ENCODE results near the gene CLHC1.

Gene CLHC1

DNA sequence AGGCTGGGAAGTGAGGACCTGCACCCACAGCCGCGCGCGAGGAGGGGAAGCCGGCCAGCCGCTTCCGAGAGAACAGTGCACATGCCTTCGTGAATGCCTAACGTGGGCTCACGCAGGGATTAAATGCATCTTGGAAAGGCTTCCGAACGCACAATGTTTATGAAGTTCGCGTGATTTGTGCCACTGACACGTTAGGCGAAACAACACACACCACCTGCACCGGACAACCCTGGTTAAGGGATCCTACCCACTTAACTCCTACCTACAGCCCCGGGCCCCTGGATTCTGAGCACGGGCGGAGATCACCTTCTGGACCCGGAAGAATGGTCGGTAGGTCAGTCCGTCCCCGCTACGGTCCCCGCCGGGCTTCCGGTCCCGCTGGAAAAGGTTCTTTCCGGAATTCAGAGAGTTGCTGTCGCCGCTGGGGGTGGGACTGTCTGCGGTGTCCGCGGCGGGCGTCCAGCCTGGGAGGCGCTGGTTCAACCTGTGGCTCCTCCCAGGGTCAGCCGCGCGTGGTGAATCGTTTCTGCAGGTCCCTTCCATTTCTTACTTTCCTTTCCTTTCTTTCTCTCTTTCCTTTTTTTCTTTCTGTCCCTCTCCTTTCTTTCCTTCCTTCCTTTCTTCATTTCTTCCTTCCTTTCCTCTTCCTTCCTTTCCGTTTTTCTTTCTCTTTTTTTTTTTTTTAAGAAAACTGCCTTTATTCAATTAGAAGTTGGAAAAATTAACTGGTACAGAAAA lies 37.0 kb upstream of the CLHC1 start, which contains the start of gene MTIF2 (continued):
- TF ChIP-seq ZNF169 (tag by site-specific recombination; IDR thresholded peaks at IDR 0.05) (no peak), ZNF157 (tag by site-specific recombination; IDR thresholded peaks at IDR 0.05) (no peak), ZNF274 (IDR thresholded peaks at IDR 0.05; ENCODE audit: low read length) (no peak), ZNF274 (tag by site-specific recombination; IDR thresholded peaks at IDR 0.05; ENCODE audit: borderline replicate concordance) (no peak), ZNF214 (tag by site-specific recombination; IDR thresholded peaks at IDR 0.05; ENCODE audit: borderline replicate concordance) (no peak), ZNF768 (tag by site-specific recombination; IDR thresholded peaks at IDR 0.05) (no peak), ZNF621 (tag by site-specific recombination; IDR thresholded peaks at IDR 0.05) (no peak), ZIC2 (tag by site-specific recombination; IDR thresholded peaks at IDR 0.05) (peak; percentile 86), ZNF18 (tag by site-specific recombination; IDR thresholded peaks at IDR 0.05) (no peak), TCF7L2 (IDR thresholded peaks at IDR 0.05; ENCODE audit: borderline replicate concordance, low read depth, low read length) (no peak), ZNF155 (tag by site-specific recombination; IDR thresholded peaks at IDR 0.05) (no peak), ZNF221 (tag by site-specific recombination; IDR thresholded peaks at IDR 0.05; ENCODE audit: borderline replicate concordance) (no peak), ZNF37A (tag by site-specific recombination; IDR thresholded peaks at IDR 0.05) (no peak), PRDM10 (tag by site-specific recombination; IDR thresholded peaks at IDR 0.05) (peak; percentile 94), ZFP41 (tag by site-specific recombination; IDR thresholded peaks at IDR 0.05; ENCODE audit: borderline replicate concordance) (no peak), ZNF501 (tag by site-specific recombination; IDR thresholded peaks at IDR 0.05) (peak; percentile 98), ZBTB26 (tag by site-specific recombination; optimal IDR thresholded peaks at IDR 0.05) (peak; percentile 54), ZNF146 (tag by site-specific recombination; IDR thresholded peaks at IDR 0.05) (peak; percentile 32; the same call in 1 of the 2 replicates)
- TF ChIP-seq, protein P1, sequence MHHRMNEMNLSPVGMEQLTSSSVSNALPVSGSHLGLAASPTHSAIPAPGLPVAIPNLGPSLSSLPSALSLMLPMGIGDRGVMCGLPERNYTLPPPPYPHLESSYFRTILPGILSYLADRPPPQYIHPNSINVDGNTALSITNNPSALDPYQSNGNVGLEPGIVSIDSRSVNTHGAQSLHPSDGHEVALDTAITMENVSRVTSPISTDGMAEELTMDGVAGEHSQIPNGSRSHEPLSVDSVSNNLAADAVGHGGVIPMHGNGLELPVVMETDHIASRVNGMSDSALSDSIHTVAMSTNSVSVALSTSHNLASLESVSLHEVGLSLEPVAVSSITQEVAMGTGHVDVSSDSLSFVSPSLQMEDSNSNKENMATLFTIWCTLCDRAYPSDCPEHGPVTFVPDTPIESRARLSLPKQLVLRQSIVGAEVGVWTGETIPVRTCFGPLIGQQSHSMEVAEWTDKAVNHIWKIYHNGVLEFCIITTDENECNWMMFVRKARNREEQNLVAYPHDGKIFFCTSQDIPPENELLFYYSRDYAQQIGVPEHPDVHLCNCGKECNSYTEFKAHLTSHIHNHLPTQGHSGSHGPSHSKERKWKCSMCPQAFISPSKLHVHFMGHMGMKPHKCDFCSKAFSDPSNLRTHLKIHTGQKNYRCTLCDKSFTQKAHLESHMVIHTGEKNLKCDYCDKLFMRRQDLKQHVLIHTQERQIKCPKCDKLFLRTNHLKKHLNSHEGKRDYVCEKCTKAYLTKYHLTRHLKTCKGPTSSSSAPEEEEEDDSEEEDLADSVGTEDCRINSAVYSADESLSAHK (tag by site-specific recombination; IDR thresholded peaks at IDR 0.05), result 0 out of 2 replicates have a peak, but pooled peaks have one; percentile 30
- TF ChIP-seq, protein P2, sequence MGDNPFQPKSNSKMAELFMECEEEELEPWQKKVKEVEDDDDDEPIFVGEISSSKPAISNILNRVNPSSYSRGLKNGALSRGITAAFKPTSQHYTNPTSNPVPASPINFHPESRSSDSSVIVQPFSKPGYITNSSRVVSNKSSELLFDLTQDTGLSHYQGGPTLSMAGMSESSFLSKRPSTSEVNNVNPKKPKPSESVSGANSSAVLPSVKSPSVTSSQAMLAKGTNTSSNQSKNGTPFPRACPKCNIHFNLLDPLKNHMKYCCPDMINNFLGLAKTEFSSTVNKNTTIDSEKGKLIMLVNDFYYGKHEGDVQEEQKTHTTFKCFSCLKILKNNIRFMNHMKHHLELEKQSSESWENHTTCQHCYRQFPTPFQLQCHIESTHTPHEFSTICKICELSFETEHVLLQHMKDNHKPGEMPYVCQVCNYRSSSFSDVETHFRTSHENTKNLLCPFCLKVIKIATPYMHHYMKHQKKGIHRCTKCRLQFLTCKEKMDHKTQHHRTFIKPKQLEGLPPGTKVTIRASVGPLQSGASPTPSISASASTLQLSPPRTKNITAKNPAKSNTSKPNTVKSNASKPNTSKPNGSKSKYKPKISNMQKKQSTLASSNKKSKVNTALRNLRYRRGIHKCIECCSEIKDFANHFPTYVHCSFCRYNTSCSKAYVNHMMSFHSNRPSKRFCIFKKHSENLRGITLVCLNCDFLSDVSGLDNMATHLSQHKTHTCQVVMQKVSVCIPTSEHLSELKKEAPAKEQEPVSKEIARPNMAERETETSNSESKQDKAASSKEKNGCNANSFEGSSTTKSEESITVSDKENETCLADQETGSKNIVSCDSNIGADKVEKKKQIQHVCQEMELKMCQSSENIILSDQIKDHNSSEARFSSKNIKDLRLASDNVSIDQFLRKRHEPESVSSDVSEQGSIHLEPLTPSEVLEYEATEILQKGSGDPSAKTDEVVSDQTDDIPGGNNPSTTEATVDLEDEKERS (tag by site-specific recombination; IDR thresholded peaks at IDR 0.05), result no peak
- TF ChIP-seq, protein P3, sequence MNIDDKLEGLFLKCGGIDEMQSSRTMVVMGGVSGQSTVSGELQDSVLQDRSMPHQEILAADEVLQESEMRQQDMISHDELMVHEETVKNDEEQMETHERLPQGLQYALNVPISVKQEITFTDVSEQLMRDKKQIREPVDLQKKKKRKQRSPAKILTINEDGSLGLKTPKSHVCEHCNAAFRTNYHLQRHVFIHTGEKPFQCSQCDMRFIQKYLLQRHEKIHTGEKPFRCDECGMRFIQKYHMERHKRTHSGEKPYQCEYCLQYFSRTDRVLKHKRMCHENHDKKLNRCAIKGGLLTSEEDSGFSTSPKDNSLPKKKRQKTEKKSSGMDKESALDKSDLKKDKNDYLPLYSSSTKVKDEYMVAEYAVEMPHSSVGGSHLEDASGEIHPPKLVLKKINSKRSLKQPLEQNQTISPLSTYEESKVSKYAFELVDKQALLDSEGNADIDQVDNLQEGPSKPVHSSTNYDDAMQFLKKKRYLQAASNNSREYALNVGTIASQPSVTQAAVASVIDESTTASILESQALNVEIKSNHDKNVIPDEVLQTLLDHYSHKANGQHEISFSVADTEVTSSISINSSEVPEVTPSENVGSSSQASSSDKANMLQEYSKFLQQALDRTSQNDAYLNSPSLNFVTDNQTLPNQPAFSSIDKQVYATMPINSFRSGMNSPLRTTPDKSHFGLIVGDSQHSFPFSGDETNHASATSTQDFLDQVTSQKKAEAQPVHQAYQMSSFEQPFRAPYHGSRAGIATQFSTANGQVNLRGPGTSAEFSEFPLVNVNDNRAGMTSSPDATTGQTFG (tag by site-specific recombination; IDR thresholded peaks at IDR 0.05; ENCODE audit: borderline replicate concordance), result no peak

Measured in HEK293 (cell line).